PFSK-1 (cell line): ENCODE results near the gene URAD.

Source experiments
- FOXP2 ChIP-seq: optimal IDR thresholded peaks from 2 replicates; pipeline ENCODE3; 2011; ENCODE audit warnings: borderline replicate concordance, control low read depth, inconsistent platforms; ENCODE audit not compliant: insufficient read depth; ENCODE audit errors: extremely low read length, extremely low read depth
- POLR2AphosphoS5 ChIP-seq: IDR thresholded peaks from 2 replicates; pipeline ENCODE4 v1.6.1; 2012; ENCODE audit warnings: low read depth, mild to moderate bottlenecking, control low read depth, low read length, moderate library complexity
- SIN3A ChIP-seq: IDR thresholded peaks from 2 replicates; pipeline ENCODE4 v1.6.1; 2012; ENCODE audit warnings: mild to moderate bottlenecking, low read length, moderate library complexity, borderline replicate concordance; ENCODE audit not compliant: insufficient read depth
- TAF1 ChIP-seq: IDR thresholded peaks from 2 replicates; pipeline ENCODE4 v1.6.1; 2012; ENCODE audit warnings: low read length, control low read depth, borderline replicate concordance; ENCODE audit not compliant: insufficient read depth
- TF ChIP-seq, protein P1 (sequence below), 2 experiments: IDR thresholded peaks; 2 replicates each; pipeline versions ENCODE4 v1.6.1 to v1.8.0; 2011 to 2012; ENCODE audit warnings: low read depth in 2 of 2, low read length in 2 of 2, control low read depth in 1 of 2, inconsistent platforms in 1 of 2, mild to moderate bottlenecking in 1 of 2, moderate library complexity in 1 of 2; ENCODE audit not compliant: insufficient read depth in 1 of 2

DNA sequence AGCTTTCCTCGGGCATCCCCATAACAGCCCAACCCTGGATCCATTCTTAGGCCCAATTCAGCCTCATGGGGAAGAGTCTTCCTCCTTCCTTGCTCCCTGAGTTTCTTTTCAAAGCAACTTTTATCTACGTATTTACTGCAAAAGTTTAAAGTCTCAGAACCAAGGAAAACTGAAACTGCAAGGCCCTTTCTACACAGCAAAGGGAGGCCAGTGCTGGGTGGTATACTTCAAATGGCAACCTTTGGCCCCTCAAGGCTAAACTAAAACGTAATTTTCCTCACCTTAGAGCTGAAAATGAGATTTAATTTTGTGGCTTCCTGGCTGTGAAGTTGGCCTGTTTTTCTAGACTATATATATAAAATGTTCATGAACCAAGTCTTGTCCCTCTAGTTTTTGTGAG, 25.0 kb downstream of the URAD start:
- no peak for TF ChIP-seq POLR2AphosphoS5
- TF ChIP-seq TAF1: no peak
- no peak for TF ChIP-seq SIN3A
- TF ChIP-seq, protein P1, sequence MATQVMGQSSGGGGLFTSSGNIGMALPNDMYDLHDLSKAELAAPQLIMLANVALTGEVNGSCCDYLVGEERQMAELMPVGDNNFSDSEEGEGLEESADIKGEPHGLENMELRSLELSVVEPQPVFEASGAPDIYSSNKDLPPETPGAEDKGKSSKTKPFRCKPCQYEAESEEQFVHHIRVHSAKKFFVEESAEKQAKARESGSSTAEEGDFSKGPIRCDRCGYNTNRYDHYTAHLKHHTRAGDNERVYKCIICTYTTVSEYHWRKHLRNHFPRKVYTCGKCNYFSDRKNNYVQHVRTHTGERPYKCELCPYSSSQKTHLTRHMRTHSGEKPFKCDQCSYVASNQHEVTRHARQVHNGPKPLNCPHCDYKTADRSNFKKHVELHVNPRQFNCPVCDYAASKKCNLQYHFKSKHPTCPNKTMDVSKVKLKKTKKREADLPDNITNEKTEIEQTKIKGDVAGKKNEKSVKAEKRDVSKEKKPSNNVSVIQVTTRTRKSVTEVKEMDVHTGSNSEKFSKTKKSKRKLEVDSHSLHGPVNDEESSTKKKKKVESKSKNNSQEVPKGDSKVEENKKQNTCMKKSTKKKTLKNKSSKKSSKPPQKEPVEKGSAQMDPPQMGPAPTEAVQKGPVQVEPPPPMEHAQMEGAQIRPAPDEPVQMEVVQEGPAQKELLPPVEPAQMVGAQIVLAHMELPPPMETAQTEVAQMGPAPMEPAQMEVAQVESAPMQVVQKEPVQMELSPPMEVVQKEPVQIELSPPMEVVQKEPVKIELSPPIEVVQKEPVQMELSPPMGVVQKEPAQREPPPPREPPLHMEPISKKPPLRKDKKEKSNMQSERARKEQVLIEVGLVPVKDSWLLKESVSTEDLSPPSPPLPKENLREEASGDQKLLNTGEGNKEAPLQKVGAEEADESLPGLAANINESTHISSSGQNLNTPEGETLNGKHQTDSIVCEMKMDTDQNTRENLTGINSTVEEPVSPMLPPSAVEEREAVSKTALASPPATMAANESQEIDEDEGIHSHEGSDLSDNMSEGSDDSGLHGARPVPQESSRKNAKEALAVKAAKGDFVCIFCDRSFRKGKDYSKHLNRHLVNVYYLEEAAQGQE (IDR thresholded peaks at IDR 0.05; ENCODE audit: insufficient read depth in 1 of 2, low read depth in 2 of 2, low read length in 2 of 2): no peak
- TF ChIP-seq FOXP2: no peak
